ENCODE data around the gene CDC73.

CDC73 gene

DNA sequence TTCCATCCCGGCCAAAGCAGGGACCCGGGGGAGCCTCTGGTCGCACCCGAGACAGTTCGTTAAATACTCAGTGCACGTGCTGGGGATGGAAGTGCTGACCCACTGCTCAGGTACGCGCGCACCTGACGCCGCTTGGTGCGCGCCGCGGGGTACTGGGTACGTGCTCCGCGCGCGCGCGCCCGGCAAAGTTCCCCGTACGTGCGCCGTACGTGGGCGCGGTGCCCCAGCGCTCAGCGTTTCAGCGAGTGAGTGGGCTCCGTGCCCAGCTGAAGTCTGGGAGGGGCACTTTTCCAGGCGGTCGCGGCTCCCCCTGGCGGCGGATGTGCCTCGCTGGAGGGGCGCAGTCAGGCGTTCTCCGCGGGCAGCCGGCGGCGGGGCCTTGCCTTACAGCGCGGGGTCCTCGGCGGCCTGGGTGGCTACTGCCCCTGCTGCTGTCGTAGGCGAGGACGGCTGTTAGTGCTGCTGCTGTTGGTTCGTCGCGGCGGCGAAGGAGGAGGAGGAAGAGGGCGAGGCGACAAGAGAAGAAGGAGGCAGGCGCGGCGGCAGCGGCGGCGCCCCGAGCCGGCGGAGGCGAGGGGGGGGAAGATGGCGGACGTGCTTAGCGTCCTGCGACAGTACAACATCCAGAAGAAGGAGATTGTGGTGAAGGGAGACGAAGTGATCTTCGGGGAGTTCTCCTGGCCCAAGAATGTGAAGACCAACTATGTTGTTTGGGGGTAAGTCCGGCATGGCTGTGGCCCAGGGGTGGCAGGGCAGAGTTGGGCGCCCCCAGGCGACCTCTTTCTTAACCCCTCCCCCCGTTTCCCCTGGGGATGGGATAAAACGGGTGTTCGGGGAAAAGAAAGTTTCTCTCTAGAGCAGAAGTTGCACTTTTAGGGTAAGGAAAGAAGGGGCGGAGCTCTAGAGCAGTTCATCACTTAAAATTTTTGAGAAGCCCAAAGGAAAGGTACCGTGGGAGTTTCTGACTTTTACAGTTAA lies at the start of gene CDC73:
Gene CDC73 (plus strand): TSS at position 416 of the 978 bp plus-strand sequence. CDS start 170 bp downstream, at position 586.
- TF ChIP-seq, protein P1, sequence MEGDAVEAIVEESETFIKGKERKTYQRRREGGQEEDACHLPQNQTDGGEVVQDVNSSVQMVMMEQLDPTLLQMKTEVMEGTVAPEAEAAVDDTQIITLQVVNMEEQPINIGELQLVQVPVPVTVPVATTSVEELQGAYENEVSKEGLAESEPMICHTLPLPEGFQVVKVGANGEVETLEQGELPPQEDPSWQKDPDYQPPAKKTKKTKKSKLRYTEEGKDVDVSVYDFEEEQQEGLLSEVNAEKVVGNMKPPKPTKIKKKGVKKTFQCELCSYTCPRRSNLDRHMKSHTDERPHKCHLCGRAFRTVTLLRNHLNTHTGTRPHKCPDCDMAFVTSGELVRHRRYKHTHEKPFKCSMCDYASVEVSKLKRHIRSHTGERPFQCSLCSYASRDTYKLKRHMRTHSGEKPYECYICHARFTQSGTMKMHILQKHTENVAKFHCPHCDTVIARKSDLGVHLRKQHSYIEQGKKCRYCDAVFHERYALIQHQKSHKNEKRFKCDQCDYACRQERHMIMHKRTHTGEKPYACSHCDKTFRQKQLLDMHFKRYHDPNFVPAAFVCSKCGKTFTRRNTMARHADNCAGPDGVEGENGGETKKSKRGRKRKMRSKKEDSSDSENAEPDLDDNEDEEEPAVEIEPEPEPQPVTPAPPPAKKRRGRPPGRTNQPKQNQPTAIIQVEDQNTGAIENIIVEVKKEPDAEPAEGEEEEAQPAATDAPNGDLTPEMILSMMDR (conservative IDR thresholded peaks at IDR 0.05; ENCODE audit: low read depth, low read length): peak; percentile 81
- DNase-seq (ENCODE audit: low read depth): peak; percentile 87

DNA sequence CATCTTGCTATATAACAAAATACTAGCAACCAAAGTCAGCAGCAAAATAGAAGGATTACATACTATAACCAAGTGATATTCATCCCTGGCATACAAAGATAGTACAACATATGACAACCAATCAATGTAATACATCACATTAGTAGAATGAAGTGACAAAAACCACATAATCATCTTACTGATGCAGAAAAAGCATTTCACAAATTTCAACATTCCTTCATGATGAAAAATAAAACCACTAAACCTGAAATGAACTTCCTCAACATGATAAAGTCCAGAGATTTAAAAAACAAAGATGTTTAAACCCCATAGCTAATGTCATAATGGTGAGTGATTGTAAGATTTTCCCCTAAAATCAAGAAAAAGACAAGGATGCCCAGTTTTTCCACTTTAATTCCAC lies 43.8 kb upstream of the CDC73 start:
- TF ChIP-seq, protein P1 (conservative IDR thresholded peaks at IDR 0.05; ENCODE audit: low read depth, low read length): no peak
- no peak overlapping the region for H3K4me3 ChIP-seq (ENCODE audit: low read length)
- DNase-seq (ENCODE audit: low read depth): no peak

More for the DNA sequence above, at the start of gene CDC73:
- H3K4me3 ChIP-seq (ENCODE audit: low read length): peak within 1 kb of the TSS; percentile 71

DNA sequence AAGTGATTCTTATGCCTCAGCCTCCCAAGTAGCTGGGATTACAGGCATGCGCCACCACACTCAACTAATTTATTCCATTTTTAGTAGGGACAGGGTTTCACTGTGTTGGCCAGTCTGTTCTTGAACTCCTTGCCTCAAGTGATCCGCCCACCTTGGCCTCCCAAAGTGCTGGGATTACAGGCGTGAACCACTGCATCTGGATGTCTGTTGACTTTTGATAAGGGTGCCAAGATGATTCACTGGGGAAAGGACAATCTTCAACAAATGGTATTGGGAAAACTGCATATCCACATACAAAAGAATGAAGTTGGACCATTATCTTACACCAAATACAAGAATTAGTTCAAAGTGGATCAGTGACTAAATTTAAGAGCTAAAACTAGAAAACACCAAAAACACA lies 42.6 kb upstream of the CDC73 start:
- TF ChIP-seq, protein P1 (conservative IDR thresholded peaks at IDR 0.05; ENCODE audit: low read depth, low read length): no peak
- no peak for DNase-seq (ENCODE audit: low read depth)
- no peak overlapping the region for H3K4me3 ChIP-seq (ENCODE audit: low read length)

DNA sequence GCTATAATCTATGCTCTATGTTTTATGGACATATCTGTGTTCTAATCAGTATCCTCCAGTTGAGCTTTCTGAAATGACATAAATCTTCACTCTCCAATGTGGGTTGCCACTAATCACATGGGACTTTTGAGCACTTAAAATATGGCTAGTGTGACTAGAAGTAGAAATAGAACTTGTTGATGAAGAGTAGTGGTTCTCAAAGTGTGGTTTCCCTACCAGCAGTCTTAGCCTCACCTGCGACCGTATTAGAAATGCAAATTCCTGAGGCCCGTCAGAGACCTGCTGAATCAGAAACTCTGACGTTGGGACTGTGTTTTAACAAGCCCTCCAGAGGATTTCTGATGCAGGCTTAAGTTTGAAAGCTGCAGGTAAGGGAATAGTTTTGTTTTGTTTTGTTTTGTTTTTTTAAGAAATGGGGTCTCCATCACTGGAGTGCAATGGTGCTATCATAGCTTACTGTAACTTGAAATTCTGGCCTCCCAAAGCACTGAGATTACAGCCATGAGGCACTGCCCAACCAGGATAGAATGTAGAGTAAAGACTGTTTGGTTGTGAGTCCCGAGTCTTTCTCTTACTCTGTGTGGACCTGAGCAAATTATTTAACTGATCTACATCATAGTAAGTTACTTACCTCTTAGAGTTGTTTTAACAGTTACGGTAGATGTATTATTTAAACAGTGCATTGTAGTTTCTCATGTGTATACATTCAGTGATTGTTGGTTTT lies 38.3 kb upstream of the CDC73 start:
- DNase-seq (ENCODE audit: low read depth): no peak
- H3K4me3 ChIP-seq (ENCODE audit: low read length): no peak overlapping the region
- TF ChIP-seq, protein P1 (conservative IDR thresholded peaks at IDR 0.05; ENCODE audit: low read depth, low read length): no peak

DNA sequence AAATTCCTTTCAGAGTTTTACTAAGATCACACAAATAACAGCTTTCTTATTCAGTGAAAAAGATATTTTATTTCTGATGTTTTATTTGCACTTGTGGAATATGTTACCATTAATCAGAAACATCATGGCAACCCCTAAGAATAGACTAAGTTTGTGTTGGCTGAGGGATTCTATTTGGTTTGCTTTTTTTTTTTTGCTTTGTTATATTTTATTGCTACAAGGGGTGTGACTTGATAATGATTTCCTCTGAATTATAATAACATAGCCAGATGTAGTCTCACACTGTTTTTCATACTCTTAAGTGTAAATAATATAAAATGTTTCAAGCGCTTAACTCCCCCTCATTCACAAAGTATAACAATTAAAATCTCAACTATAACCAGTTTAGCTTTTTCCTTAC lies 36.6 kb upstream of the CDC73 start:
- TF ChIP-seq, protein P1 (conservative IDR thresholded peaks at IDR 0.05; ENCODE audit: low read depth, low read length): no peak
- H3K4me3 ChIP-seq (ENCODE audit: low read length): no peak overlapping the region
- no peak for DNase-seq (ENCODE audit: low read depth)

DNA sequence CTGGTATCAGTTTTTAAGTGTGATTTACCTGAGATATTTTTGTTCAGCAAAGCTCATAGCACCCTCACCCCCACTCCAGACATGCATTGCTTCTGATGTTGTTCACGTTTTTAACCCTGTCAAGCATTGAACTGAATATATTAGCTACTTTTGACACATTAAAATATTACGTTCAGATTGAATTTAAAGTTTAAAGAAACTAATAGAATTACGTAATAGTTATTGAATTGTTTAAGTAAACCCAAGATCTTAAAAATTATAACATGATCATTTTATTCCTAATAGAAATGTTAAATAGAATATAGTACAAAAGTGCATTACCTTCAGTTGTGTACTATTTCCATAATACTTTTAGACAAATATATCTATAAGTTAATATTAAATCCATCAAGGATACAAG lies 35.5 kb upstream of the CDC73 start:
- no peak for DNase-seq (ENCODE audit: low read depth)
- TF ChIP-seq, protein P1 (conservative IDR thresholded peaks at IDR 0.05; ENCODE audit: low read depth, low read length): no peak
- no peak overlapping the region for H3K4me3 ChIP-seq (ENCODE audit: low read length)
